H1 (cell line): Measurements from ENCODE around the gene KCTD17.

Source experiments
- GABPA ChIP-seq: IDR thresholded peaks from 2 replicates; pipeline ENCODE4 v1.6.1; 2011; ENCODE audit warnings: mild to moderate bottlenecking, low read length, moderate library complexity, borderline replicate concordance; ENCODE audit not compliant: insufficient read depth
- NANOG ChIP-seq: IDR thresholded peaks from 2 replicates; pipeline ENCODE4 v1.6.1; 2011; ENCODE audit warnings: low read length, low read depth, mild to moderate bottlenecking, inconsistent platforms; ENCODE audit not compliant: insufficient read depth, poor library complexity, severe bottlenecking
- POLR2A ChIP-seq, 2 experiments: IDR thresholded peaks; 1 replicate in 1 of 2; 2 replicates in 1 of 2; pipeline ENCODE4 v1.6.1; 2011; ENCODE audit warnings: low read depth in 2 of 2, low read length in 2 of 2, mild to moderate bottlenecking in 2 of 2; ENCODE audit errors: control extremely low read depth in 1 of 2
- POLR2AphosphoS5 ChIP-seq: IDR thresholded peaks from 2 replicates; pipeline ENCODE4 v1.6.1; 2011; ENCODE audit warnings: low read depth, low read length
- RAD21 ChIP-seq, 2 experiments: IDR thresholded peaks in 1 of 2; conservative IDR thresholded peaks in 1 of 2; 2 replicates each; pipeline ENCODE4 v1.6.1; 2011; ENCODE audit warnings: low read depth in 2 of 2, low read length in 2 of 2, improper control_type of control experiment in 1 of 2, inconsistent platforms in 1 of 2, mild to moderate bottlenecking in 1 of 2, moderate library complexity in 1 of 2
- RXRA ChIP-seq: IDR thresholded peaks from 2 replicates; pipeline ENCODE4 v1.6.1; 2011; ENCODE audit warnings: low read depth, mild to moderate bottlenecking, low read length, moderate library complexity; ENCODE audit not compliant: insufficient read depth
- SP2 ChIP-seq: IDR thresholded peaks from 2 replicates; pipeline ENCODE4 v1.6.1; 2012; ENCODE audit warnings: mild to moderate bottlenecking, low read length, inconsistent platforms
- TBP ChIP-seq: IDR thresholded peaks from 2 replicates; pipeline ENCODE4 v1.6.1; 2011; ENCODE audit warnings: low read depth, low read length, improper control_type of control experiment
- TF ChIP-seq, protein P1 (sequence below), 3 experiments: IDR thresholded peaks; 1 replicate in 2 of 3; 2 replicates in 1 of 3; pipeline versions ENCODE4 v1.5.1 to v1.6.1; 2011; ENCODE audit warnings: low read length in 3 of 3, mild to moderate bottlenecking in 3 of 3, inconsistent platforms in 2 of 3, low read depth in 1 of 3, moderate library complexity in 1 of 3; ENCODE audit not compliant: insufficient read depth in 1 of 3; ENCODE audit errors: control extremely low read depth in 1 of 3

- TF ChIP-seq TBP, result no peak
- no peak for TF ChIP-seq POLR2A (IDR thresholded peaks at IDR 0.05; ENCODE audit: control extremely low read depth in 1 of 2, low read depth in 2 of 2, low read length in 2 of 2)
- TF ChIP-seq, protein P1, sequence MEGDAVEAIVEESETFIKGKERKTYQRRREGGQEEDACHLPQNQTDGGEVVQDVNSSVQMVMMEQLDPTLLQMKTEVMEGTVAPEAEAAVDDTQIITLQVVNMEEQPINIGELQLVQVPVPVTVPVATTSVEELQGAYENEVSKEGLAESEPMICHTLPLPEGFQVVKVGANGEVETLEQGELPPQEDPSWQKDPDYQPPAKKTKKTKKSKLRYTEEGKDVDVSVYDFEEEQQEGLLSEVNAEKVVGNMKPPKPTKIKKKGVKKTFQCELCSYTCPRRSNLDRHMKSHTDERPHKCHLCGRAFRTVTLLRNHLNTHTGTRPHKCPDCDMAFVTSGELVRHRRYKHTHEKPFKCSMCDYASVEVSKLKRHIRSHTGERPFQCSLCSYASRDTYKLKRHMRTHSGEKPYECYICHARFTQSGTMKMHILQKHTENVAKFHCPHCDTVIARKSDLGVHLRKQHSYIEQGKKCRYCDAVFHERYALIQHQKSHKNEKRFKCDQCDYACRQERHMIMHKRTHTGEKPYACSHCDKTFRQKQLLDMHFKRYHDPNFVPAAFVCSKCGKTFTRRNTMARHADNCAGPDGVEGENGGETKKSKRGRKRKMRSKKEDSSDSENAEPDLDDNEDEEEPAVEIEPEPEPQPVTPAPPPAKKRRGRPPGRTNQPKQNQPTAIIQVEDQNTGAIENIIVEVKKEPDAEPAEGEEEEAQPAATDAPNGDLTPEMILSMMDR (IDR thresholded peaks at IDR 0.05; ENCODE audit: control extremely low read depth in 1 of 3, insufficient read depth in 1 of 3, low read depth in 1 of 3, low read length in 3 of 3), result no peak
- TF ChIP-seq NANOG, result no peak
- no peak for TF ChIP-seq GABPA
- no peak for TF ChIP-seq SP2
- no peak for TF ChIP-seq POLR2AphosphoS5
- no peak for TF ChIP-seq RXRA
- no peak for TF ChIP-seq RAD21 (IDR thresholded peaks at IDR 0.05 in 1 of 2, conservative IDR thresholded peaks at IDR 0.05 in 1 of 2; ENCODE audit: low read depth in 2 of 2, low read length in 2 of 2)
Observed at GRCh38 chr22:37018815-37019308, 32.7 kb upstream of the KCTD17 start.
